ENCODE measurements around the gene MTPN. TPM values are rescaled to one million over a fixed set of nuclear protein-coding genes. Genes with fewer than 3 reads are reported as not detected.

The MTPN gene
- total RNA-seq, 4 donors from 2014 or later = 51.8 to 81.7 (median 79.1) TPM

GRCh38 chr7:135886345-135887132 lies 90.6 kb downstream of the MTPN start:
- Histone ChIP-seq H3K9me3 (no peaks in the 10 kb centered on the region), H3K27ac (no peak overlapping the region), H3K27me3 (no peaks in the 10 kb centered on the region), H3K4me1 (no peaks in the 10 kb centered on the region), H3K4me3 (no peak overlapping the region), H3K36me3 (no peaks in the 10 kb centered on the region)
- TF ChIP-seq EP300 (IDR thresholded peaks at IDR 0.05) = no peak
- TF ChIP-seq CTCF (IDR thresholded peaks at IDR 0.05) = no peak
- TF ChIP-seq POLR2AphosphoS5 (IDR thresholded peaks at IDR 0.05) = no peak
- no peak for TF ChIP-seq POLR2A (IDR thresholded peaks at IDR 0.05)
- DNase-seq (ENCODE audit: low spot score in 2 of 2) = no peak
- 79% methylated on average over 5 of the region's 5 CpGs for WGBS

GRCh38 chr7:135884495-135885232 lies 92.5 kb downstream of the MTPN start:
- TF ChIP-seq POLR2A (IDR thresholded peaks at IDR 0.05) = no peak
- Histone ChIP-seq H3K27ac (no peak overlapping the region), H3K9me3 (no peaks in the 10 kb centered on the region), H3K4me1 (no peaks in the 10 kb centered on the region), H3K4me3 (no peak overlapping the region), H3K36me3 (no peaks in the 10 kb centered on the region), H3K27me3 (no peaks in the 10 kb centered on the region)
- no peak for DNase-seq (ENCODE audit: low spot score in 2 of 2)
- 81% methylated on average over 9 of the region's 9 CpGs for WGBS

GRCh38 chr7:135879233-135879632 lies 97.9 kb downstream of the MTPN start:
- Histone ChIP-seq H3K4me3 (no peak overlapping the region), H3K36me3 (no peaks in the 10 kb centered on the region), H3K9me3 (no peaks in the 10 kb centered on the region), H3K4me1 (peaks cover 14% of the 10 kb centered on the region), H3K27me3 (no peaks in the 10 kb centered on the region), H3K27ac (no peak overlapping the region)
- TF ChIP-seq POLR2A (IDR thresholded peaks at IDR 0.05) (no peak), EP300 (IDR thresholded peaks at IDR 0.05) (no peak), POLR2AphosphoS5 (IDR thresholded peaks at IDR 0.05) (no peak), CTCF (IDR thresholded peaks at IDR 0.05) (no peak)
- DNase-seq (ENCODE audit: low spot score in 2 of 2) = no peak

GRCh38 chr7:135878284-135878683 lies 98.9 kb downstream of the MTPN start:
- DNase-seq (ENCODE audit: low spot score in 2 of 2) = no peak
- Histone ChIP-seq H3K27ac (peak overlapping the region; percentile 52), H3K4me3 (no peak overlapping the region), H3K9me3 (no peaks in the 10 kb centered on the region), H3K27me3 (no peaks in the 10 kb centered on the region), H3K36me3 (no peaks in the 10 kb centered on the region), H3K4me1 (peaks cover 14% of the 10 kb centered on the region)
- no peak for TF ChIP-seq POLR2A (IDR thresholded peaks at IDR 0.05)
- no peak for TF ChIP-seq EP300 (IDR thresholded peaks at IDR 0.05)
- TF ChIP-seq POLR2AphosphoS5 (IDR thresholded peaks at IDR 0.05) = no peak
- TF ChIP-seq CTCF (IDR thresholded peaks at IDR 0.05) = no peak
- WGBS = 70% methylated on average over 3 of the region's 3 CpGs

GRCh38 chr7:135877805-135878204 lies 99.4 kb downstream of the MTPN start:
- TF ChIP-seq POLR2AphosphoS5 (IDR thresholded peaks at IDR 0.05) (peak in 2 of 3 donors; percentile 13 to 70), CTCF (IDR thresholded peaks at IDR 0.05) (no peak)
- peak overlapping the region; percentile 52 for H3K27ac ChIP-seq
- WGBS = 24% methylated on average over 5 of the region's 5 CpGs

More at GRCh38 chr7:135877805-135878204, 99.4 kb downstream of the MTPN start:
- Histone ChIP-seq H3K4me1 (peaks cover 14% of the 10 kb centered on the region), H3K36me3 (no peaks in the 10 kb centered on the region), H3K27me3 (no peaks in the 10 kb centered on the region), H3K9me3 (no peaks in the 10 kb centered on the region), H3K4me3 (no peak overlapping the region)
- DNase-seq (ENCODE audit: low spot score in 2 of 2) = no peak

Other genes with a start within 250 kb of the MTPN start
- 1 to 10 TPM in 1 of 4 donors, under 1 TPM in 3; 0.15 to 1.9 (median 0.51) TPM for gene SLC13A4, start 249.2 kb downstream of the MTPN start, total RNA-seq
- gene FAM180A, start 228.5 kb downstream of the MTPN start, total RNA-seq = 1 to 10 TPM; 2.3 to 5.8 (median 4.9) TPM